T-helper 2 cell treated with Interferon-gamma antibody and Interleukin-4, amounts not matched to agents 100 ng/mL and 5 ng/mL, for 36 hours (primary cell): Measurements from ENCODE around the gene SLC22A6. TPM values are rescaled to one million over a fixed set of nuclear protein-coding genes. Genes with fewer than 3 reads are reported as not detected.

Experiments
- intact Hi-C: fragments of 100-400 bp; cut with micrococcal nuclease; formaldehyde crosslinking; loops from one replicate; pipeline ENCODE4 v1.15.1; 2023
- total RNA-seq: library from RNA; stranded (reverse); gene quantifications from 2 replicates; pipeline ENCODE4 v1.2.3, GENCODE V29; 2022

The SLC22A6 gene
- not detected in 2 replicates for total RNA-seq

GRCh38 chr11:62984451-62984991 lies at the start of gene SLC22A6:
TSS of gene SLC22A6 (minus strand) at chr11:62984967. CDS start at chr11:62984690, 277 bp downstream.
- intact Hi-C loops, result no loop called here

- intact Hi-C loops, result loop anchor here (10.0 kb wide), 1 partner anchor 442 kb away; no protein-coding TSS in a partner anchor
These were observed 47.7 kb upstream of the SLC22A6 start for GRCh38 chr11:63032457-63032856.

GRCh38 chr11:63023841-63024648 lies 39.3 kb upstream of the SLC22A6 start:
- intact Hi-C loops, result loop anchor here (1.0 to 10.0 kb wide), 2 partner anchors 118 to 289 kb away; no protein-coding TSS in a partner anchor

GRCh38 chr11:63023222-63023814 lies 38.6 kb upstream of the SLC22A6 start:
- intact Hi-C loops, result loop anchor here (10.0 kb wide), 1 partner anchor 289 kb away; no protein-coding TSS in a partner anchor

GRCh38 chr11:63022441-63022840 lies 37.7 kb upstream of the SLC22A6 start:
- intact Hi-C loops, result loop anchor here (10.0 kb wide), 1 partner anchor 288 kb away; no protein-coding TSS in a partner anchor

- intact Hi-C loops, result loop anchor here (10.0 kb wide), 1 partner anchor 286 kb away; no protein-coding TSS in a partner anchor
These were observed 36.0 kb upstream of the SLC22A6 start for GRCh38 chr11:63020671-63021291.

GRCh38 chr11:63019506-63019905 lies 34.7 kb upstream of the SLC22A6 start:
- intact Hi-C loops, result no loop called here

- intact Hi-C loops, result no loop called here
These were observed 32.7 kb upstream of the SLC22A6 start for GRCh38 chr11:63017306-63017974.

- intact Hi-C loops, result no loop called here
These were observed 30.9 kb upstream of the SLC22A6 start, which contains the start of gene SLC22A8 for GRCh38 chr11:63015521-63016215. TSS of gene SLC22A8 (minus strand) at chr11:63015841. CDS start at chr11:63014958, 883 bp downstream.

GRCh38 chr11:63014408-63015055 lies 29.8 kb upstream of the SLC22A6 start:
- intact Hi-C loops, result no loop called here

GRCh38 chr11:63012839-63013238 lies 28.1 kb upstream of the SLC22A6 start:
- intact Hi-C loops, result no loop called here

- intact Hi-C loops, result no loop called here
These were observed 27.7 kb upstream of the SLC22A6 start for GRCh38 chr11:63012430-63012829.

GRCh38 chr11:63010934-63011439 lies 26.2 kb upstream of the SLC22A6 start:
- intact Hi-C loops, result no loop called here

GRCh38 chr11:63007920-63008319 lies 23.2 kb upstream of the SLC22A6 start:
- intact Hi-C loops, result no loop called here

- intact Hi-C loops, result no loop called here
These were observed 16.7 kb upstream of the SLC22A6 start for GRCh38 chr11:63001456-63001855.

- intact Hi-C loops, result no loop called here
These were observed 14.9 kb upstream of the SLC22A6 start for GRCh38 chr11:62999649-63000048.

GRCh38 chr11:62999156-62999555 lies 14.4 kb upstream of the SLC22A6 start:
- intact Hi-C loops, result no loop called here

- intact Hi-C loops, result no loop called here
These were observed 11.5 kb upstream of the SLC22A6 start for GRCh38 chr11:62996271-62996670.

- intact Hi-C loops, result no loop called here
These were observed 10.0 kb upstream of the SLC22A6 start for GRCh38 chr11:62994775-62995174.

- intact Hi-C loops, result no loop called here
These were observed 3.5 kb upstream of the SLC22A6 start for GRCh38 chr11:62988276-62988675.
